ENCODE measurements around the gene SCARB1.

- TF ChIP-seq CTCF (IDR thresholded peaks at IDR 0.05; ENCODE audit: low read depth, low read length, poor library complexity, severe bottlenecking) (no peak), EZH2phosphoT487 (IDR thresholded peaks at IDR 0.05; ENCODE audit: borderline replicate concordance, low read length) (no peak)
These were observed 61.3 kb downstream of the SCARB1 start for GRCh38 chr12:124802361-124802760.
